GM21360 (cell line): Measurements from ENCODE around the gene HOGA1.
"Not testable (repeated sequence)": the region's sequence is repeated elsewhere in the genome, so short reads cannot be mapped to it uniquely, and the experiment has no call there.

Experiments
- ATAC-seq: cut with Tn5 transposase; IDR thresholded peaks from one replicate; pipeline ENCODE4 v1.9.1; 2021; ENCODE audit warnings: mild to moderate bottlenecking, moderate library complexity; ENCODE audit not compliant: unreplicated experiment

HOGA1 gene

DNA sequence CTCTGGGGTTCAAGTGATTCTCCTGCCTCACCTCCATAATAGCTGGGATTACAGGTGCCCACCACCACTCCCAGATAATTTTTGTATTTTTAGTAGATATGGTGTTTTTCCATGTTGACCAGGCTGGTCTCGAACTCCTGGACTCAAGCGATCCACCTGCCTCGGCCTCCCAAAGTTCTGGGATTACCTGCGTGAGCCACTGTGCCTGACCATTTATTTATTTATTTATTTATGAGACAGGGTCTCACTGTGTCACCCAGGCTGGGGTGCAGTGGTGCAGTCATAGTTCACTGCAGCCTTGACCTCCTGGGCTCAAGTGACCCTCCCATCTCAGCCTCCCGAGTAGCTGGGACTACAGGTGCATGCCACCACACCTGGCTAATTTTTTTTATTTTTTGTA is 29.9 kb upstream of the HOGA1 start:
- not testable (repeated sequence) for ATAC-seq

DNA sequence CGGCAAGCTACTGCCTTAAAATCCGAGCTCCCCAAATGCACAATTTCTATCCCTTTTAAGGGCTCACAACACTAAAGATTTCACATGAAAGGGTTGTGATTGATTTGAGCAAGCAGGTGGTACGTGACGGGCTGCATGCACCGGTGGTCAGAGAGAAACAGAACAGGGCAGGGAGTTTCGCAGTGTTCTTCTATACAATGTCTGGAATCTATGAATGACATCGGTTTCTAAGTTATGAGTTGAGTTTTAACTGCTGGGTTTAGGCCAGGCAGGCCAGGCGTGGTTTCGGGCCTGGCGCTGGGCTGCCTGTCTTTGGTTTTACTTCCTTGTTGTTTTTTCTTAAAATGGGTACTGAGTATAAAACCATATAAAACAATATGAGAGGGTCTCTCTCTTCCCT is 28.6 kb upstream of the HOGA1 start:
- ATAC-seq, result not testable (repeated sequence)

DNA sequence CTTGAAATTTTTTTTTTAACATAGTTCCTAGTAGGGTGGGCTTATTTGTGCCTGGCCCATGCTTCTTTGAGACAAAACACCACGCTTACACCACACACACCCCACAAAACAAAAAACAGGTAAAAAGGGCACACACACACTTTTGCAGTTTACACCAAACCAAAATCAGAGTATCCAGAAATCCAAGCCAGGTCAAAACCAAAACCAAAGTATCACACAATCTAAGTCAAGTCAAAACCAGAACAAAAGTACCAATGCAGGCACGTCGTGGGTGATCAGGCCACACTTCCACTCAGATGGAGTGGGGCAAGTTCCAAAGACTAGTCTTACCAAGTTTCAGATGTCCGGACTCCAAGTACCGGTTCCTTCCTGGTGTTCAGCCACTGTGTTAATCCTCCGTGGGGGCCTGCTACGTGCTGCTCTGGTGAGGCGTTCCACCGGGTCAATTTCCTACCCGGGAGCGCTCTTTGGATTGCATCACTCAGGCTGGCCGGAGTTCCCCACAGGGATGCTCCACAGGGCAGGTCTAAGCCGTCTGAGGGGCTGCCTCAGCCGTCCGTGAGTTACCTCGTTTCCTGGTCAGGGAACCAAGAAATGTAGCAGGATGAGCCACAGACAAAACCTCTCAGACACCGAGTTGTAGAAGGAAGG is 23.3 kb upstream of the HOGA1 start:
- ATAC-seq, result not testable (repeated sequence)

DNA sequence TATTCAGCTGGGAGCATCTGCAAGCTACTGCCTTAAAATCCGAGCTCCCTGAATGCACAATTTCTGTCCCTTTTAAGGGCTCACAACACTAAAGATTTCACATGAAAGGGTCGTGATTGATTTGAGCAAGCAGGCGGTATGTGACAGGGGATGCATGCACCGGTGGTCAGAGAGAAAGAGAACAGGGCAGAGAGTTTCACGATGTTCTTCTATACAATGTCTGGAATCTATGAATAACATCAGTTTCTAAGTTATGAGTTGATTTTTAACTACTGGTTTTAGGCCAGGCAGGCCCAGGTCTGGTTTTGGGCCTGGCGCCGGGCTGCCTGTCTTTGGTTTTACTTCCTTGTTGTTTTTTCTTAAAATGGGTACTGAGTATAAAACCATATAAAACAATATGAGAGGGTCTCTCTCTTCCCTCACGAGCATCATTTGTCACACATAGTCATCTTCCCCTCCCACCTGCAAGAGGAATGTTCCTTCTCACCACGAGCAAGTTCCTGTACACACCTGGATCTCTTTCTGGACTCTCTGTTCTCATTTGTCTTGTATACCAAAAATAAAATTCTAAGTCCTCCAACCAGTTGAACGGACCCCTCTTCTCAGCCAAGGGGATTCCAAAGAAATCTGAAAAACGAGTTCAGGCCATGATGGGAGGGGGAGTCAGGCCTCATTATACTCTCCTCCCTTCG is 22.7 kb upstream of the HOGA1 start:
- not testable (repeated sequence) for ATAC-seq

DNA sequence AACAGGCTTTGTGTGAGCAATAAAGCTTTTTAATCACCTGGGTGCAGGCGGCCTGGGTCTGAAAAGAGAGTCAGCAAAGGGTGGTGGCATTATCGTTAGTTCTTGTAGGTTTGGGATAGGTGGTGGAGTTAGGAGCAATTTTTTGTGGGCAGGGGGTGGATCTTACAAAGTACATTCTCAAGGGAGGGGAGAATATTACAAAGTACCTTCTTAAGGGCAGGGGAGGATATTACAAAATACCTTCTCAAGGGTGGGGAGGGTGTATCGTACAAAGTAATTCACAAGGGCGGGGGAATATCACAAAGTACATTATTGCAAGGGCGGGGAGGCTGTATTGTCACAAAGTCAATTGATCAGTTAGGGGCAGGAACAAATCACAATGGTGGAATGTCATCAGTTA is 21.9 kb upstream of the HOGA1 start:
- not testable (repeated sequence) for ATAC-seq

DNA sequence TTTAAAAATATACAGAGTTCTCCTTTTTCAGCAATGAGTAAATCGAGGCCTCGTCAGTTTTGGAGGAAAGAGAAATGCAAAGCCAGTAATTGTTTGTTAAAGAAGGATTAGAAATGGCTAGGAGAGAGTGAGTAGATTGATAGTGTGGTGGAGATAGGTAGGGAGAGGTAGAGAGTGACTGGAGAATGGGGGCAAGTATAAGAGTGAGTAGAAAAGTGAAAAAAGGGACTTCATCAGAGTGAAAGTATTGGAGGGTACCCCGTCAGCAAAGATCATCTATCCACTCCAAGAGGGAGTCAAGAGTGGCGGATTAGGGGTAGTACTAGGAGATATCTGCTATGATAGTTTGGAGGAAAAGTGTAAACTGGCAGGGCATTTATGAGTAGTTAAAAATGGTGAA is 20.9 kb upstream of the HOGA1 start:
- no peak for ATAC-seq

DNA sequence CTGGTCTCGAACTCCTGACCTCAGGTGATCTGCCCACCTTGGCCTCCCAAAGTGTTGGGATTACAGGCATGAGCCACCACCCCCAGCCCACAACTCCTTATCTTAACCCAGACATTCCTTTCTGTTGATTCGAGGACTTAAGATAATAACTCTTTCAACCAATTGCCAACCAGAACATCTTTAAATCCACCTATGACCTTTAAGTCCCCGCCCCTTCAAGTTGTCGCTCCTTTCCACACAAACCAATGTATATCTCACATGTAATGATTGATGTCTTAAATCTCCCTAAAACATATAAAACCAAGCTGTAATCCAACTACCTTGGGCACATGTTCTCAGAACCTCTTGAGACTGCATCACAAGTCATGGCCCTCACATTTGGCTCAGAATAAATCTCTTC is 19.4 kb upstream of the HOGA1 start:
- ATAC-seq, result no peak

DNA sequence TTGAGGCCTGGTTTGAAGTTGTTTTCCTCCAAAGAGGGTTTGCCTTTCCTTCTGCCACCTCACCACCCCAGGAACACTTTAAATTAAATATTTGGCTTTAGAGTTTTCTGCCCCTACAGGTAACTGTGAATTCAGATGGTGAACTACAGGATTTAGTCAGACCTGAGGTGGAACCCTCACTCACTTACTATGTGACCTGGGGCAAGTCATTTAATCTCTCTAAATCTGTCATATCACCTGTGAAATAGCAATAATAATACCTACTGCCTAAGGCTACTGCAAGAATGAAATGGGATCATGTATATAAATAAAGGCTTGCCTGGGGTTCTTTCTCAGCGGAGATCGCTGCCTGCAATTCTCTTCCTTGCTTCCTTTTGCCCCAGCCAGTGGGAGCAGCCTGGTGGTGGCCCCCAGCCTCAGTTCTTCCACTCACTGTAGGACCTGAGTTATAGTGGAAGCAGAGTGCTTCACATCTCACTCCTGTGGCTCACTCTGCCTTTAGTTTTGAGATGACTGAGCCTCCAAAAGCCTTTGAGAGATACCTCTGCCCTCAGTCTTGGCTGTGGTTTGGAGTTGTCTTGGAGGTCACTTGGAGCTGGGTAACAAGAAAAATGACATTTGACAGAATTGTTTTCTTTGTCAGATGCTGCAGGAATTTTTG is 17.7 kb upstream of the HOGA1 start:
- no peak for ATAC-seq

DNA sequence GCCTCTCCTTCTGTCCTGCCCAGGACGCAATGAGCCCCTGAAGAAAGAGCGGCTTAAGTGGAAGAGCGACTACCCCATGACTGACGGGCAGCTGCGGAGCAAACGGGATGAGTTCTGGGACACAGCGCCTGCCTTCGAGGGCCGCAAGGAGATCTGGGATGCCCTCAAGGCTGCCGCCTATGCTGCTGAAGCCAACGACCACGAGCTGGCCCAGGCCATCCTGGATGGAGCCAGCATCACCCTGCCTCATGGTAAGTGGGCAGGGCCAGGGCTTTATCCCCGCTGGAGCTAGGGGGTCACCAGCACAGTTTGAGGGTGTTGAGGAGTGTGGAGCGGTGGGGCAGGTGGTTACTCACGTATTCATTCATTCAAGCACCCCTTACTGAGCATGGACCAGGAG is 16.3 kb upstream of the HOGA1 start:
- ATAC-seq, result no peak

DNA sequence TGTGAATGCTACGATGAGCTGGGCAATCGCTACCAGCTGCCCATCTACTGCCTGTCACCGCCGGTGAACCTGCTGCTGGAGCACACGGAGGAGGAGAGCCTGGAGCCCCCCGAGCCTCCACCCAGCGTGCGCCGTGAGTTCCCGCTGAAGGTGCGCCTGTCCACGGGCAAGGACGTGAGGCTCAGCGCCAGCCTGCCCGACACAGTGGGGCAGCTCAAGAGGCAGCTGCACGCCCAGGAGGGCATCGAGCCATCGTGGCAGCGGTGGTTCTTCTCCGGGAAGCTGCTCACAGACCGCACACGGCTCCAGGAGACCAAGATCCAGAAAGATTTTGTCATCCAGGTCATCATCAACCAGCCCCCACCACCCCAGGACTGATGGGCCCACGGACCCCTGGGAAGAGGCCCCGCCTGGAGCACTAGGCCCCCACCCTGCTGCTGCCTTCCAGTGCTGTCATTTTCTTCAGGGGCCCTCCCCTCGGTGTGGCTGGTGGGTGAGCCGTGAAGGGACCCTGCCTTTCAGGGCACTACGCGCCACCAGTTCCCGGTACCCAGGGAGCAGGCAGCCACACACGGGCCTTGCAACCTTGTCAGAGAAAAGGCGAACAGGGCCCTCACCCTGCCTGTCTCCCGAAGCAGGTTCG is 13.9 kb upstream of the HOGA1 start:
- ATAC-seq, result no peak

DNA sequence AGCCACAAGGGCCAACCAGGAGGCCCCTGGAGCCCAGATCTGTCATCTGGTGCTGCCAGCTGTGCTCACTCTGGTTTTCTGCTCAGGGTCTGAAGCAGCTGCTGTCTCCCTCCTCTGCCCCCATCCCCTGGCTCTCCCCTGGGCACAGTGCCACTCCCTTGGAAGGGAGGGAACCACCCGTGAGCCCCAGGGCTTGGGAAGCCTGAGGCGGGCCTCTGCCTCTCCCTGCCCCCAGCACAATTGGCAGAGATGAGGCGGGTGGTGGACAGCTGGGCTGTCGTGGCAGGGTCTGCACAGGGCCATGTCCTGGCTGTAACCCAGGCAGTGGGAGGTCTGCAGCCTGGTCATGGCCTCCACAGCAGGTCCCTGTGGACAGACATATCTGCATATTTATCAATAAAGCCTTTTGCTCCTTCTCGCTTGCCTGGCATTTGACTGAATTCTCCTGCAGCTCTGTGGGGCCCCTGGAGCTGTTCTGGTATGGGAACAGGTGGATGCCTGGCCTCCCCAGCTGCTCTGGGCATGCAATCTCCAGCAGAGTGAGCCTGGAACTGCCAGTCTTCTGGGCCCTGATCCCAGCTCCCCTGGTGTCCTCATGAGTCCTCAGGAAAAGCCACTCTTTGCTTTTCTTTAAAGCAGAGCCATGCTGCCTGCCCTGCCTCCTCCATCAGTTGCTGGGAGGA is 13.3 kb upstream of the HOGA1 start:
- no peak for ATAC-seq

DNA sequence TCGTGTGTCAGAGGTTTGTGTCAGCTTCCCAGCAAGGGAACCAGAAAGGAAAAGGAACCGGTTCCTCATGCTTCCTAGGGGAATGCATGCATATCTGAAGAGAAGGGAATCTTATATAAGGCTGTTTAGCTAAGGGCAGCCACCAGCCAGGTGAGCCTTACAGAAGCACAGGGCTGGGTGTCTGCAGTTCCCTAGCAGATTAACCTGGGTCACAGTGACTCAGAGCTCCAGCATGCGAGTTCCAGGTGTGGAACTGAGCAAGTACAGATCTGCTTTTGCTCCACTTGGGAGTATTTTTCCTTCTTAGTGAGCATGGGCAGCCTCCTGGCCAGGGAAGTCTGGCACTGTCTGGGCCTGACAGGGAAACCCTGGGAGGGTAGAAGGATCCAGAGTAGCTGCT is 12.6 kb upstream of the HOGA1 start:
- no peak for ATAC-seq

DNA sequence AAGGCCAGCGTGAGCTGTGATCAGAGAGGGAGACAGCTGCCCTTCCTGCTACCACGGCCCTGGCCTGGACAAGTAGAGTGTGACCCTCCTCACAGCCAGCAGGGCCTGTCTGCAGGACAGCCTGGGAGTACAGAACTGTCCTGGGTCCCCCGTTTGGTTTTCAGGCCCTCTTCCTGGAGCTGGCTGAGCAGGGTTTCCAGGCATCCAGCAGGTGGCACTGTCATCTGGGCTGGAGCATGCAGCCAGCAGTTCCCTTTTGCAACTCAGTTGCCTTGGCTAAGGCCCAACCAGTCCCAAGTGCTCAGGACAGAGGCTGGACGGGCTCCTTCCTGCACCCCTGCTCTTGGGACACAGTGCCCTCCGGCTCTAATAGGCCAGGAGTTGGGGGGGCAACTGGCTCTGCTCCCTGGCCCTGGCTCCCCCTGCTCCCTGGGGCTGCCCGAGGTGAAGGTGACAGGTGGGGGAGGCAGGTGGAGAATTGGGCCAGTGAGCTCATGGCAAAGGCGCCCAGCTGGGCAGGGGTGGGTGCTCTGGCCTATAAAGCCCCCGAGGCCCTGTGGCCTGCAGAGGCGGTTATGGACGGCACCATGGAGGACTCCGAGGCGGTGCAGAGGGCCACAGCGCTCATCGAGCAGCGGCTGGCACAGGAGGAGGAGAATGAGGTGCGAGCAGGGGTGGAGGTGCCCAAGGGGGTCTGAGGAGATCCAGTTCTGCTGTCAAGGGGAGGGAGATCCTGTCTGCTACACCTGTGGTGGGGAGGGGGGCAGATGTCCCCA is 11.8 kb upstream of the HOGA1 start, which contains the start of gene ANKRD2:
Gene ANKRD2 (plus strand): TSS at position 566 of the 776 bp plus-strand sequence. CDS start 10 bp downstream, at position 576.
- no peak for ATAC-seq

DNA sequence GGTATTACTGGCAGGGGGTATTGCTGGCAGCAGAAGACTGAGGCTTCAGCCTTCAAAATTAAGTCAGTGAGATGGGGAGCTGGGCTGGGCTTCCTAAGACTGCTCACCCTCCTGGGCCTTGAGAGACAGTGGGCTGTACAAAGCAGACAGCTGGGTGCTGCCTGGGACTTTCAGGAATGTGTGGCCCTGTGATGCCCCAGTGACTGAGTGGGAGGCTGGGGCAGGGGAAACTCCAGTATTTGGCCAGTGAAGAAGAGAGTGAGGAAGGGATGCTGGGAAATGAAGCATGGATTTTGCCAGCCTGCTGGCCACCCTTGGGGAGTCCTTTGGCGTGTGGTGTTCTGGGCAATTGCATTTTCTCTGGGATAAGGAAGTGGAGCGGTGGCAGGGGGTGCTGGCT is 11.2 kb upstream of the HOGA1 start:
- ATAC-seq, result no peak

DNA sequence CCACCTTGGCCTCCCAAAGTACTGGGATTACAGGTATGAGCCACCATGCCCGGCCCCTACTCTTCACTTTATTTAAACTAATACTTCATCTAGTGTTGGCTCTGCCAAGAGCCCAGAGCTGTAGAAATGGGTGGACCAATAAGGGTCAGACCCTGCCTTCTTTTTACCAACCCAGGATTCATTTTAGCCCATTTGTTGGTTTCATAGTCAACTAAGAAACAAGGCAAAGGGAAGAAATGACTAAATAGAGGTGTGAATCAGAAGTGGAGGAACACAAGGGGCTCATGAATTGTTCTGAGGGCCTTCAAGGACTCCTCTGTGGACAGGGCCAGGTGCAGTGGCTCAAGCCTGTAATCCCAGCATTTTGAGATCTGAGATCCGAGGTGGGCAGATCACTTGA is 10.5 kb upstream of the HOGA1 start:
- no peak for ATAC-seq

DNA sequence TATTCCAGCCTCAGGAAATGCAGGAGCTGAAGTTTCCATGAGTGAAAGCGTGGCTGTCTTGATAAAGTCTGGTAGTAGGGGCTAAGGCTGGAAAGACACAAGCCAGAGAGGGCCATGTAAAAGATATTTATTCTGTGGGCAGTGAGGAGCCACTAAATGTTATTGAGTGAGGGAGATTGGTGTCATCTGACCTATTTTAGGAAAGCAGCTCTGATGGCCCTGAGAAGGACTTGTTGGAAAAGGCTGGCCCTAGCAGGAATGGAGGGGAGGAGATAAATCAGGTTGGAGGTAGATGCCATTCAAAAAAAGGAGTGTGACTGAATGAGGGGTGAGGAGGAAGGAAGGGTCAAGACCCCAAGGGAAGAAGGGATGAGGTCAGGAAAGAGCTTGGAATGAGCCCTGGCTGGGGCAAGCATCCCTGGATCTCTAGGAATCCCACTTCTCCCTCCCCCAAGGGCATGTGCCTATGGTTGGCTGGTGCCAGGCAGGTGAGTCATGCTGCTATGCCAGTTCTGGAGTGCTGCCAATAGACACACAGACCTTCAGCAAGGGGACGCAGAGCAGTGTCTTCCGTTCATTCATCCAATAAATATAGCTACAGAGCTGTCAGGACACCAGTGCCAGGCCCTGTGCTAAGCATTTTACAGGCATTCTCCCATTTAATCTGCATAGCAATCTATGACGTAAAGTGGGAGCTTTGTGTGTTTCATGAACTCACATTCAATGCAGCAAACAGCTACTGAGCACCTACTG is 9.6 kb upstream of the HOGA1 start:
- ATAC-seq, result no peak

DNA sequence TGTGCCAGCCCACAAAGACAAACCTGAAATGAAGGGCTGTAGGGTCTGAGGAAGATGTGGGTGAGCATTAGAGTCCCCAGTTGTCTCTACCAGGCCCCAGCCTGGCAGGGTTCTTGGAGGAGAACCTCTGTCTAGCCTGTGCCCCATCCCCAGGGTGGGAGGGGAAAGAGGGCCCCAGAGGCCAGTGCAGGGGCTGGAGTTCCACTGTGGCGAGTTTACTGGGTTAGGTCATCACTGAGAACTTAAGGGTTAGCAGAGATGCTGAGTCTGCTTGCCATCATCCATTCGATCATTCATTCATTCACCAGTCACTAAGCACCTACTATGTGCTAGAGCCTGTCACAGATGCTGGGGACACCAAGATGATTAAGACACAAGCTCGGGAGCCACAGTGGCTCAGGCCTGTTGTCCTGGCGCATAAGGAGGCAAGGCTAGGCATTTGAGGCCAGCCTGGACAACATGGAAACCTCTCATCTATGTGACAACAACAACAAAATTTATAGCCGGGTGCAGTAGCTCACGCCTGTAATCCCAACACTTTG is 9.0 kb upstream of the HOGA1 start:
- ATAC-seq, result no peak

DNA sequence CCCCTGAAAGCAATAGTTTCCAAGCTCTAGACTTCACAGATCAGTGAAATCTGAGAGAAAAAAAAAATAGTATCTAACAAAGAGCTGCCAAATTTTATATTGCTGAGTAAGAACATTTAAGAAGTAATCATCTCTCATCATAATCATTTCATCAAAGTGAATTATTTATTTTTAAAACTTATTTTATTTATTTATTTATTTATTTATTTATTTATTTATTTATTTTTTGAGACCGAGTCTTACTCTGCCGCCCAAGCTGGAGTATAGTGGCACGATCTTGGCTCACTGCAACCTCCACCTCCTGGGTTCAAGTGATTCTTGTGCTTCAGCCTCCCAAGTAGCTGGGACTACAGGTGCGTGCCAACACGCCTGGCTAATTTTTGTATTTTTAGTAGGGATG is 7.7 kb upstream of the HOGA1 start:
- not testable (repeated sequence) for ATAC-seq

DNA sequence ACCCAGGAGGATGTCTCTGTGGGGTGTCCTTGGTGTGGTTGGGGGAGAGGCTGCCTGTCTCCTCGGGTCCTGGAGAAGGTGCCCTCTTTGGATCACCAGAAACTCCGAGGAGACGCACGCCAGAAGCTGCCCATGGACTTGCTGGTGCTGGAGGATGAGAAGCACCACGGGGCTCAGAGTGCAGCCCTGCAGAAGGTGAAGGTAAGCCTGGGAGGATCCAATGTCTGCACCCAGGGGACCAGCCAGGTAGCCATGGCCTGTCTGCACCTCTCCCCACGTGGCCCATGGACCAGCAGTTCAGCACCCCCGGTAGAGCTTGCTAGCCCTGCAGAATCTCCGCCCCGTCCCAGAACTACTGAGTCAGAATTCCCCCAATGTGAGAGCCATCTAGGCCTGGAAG is 6.5 kb upstream of the HOGA1 start:
- no peak for ATAC-seq
